HG03521 (cell line): ENCODE results near the gene DNAJC4.

Source experiments
- ATAC-seq: cut with Tn5 transposase; IDR thresholded peaks from one replicate; pipeline ENCODE4 v1.9.1; 2021; ENCODE audit warnings: mild to moderate bottlenecking, moderate library complexity; ENCODE audit not compliant: unreplicated experiment

Gene DNAJC4

GRCh38 chr11:64230171-64230984 lies at the start of gene DNAJC4:
DNAJC4 (plus strand) TSS chr11:64230548; CDS start chr11:64230855, 307 bp downstream.
- peak; percentile 37 for ATAC-seq

DNA sequence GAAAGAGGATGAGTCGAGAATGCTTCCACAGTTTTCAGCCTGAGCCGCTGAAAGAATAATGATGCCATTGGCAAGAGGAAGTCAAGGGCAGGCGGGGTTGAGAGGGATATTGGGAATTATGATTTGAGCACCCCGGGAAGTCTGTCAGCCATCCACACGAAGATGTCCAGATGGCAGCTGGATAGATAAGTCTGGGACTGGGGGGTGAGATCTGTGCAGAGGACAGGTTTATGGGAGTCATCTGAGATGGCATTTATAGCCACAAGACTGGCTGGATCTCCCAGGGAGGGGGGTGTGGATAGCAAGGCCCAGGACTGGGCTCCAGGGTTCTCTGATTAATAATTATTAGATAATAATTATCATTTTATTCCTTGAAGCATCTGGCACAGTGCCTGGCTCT lies 49.5 kb upstream of the DNAJC4 start:
- no peak for ATAC-seq

GRCh38 chr11:64181506-64182411 lies 48.6 kb upstream of the DNAJC4 start:
- ATAC-seq, result no peak

DNA sequence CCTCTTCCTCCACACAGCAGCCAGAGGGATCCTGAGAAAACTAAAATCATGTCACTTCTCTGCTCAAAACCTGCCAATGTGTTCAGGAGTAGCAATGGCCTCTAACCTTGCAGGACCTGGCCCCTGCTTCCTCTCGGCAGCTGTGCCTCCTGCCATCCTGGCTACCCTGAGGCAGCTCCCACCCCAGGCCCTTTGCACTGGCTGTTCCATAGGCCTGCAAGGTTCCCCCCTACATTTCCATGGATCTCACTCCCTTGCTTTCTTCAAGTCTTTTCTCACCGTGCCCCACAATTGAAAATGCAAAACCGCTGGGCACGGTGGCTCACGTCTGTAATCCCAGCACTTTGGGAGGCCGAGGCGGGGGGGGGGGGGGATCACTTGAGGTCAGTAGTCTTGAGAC lies 46.5 kb upstream of the DNAJC4 start:
- ATAC-seq, result no peak

GRCh38 chr11:64185175-64185692 lies 45.1 kb upstream of the DNAJC4 start:
- ATAC-seq, result peak; percentile 13

- peak; percentile 86 for ATAC-seq
These were observed 44.5 kb upstream of the DNAJC4 start, which contains the start of gene STIP1 for GRCh38 chr11:64185693-64186491. STIP1 (plus strand) TSS chr11:64186171; CDS start chr11:64186262, 91 bp downstream.

GRCh38 chr11:64186492-64187165 lies 43.7 kb upstream of the DNAJC4 start:
- ATAC-seq, result no peak

DNA sequence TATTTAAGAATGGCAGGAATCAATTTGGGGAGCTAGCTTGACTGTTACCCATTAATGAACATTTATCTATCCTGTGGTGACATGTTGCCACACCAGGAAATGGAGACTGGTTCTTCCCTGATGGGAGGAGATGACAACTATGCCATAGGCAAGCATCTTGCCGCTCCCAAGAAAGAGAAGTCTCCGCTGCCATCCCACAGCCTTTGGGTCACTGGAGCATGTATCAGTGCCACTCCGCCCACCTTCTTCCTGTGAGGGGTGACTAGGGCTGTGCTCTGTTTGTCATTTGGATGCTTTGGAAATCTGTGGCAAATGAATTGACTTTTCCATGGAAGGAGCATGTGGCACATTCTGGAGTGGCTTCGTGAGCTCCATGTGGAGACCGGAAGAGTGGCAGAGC lies 37.9 kb upstream of the DNAJC4 start:
- ATAC-seq, result no peak

DNA sequence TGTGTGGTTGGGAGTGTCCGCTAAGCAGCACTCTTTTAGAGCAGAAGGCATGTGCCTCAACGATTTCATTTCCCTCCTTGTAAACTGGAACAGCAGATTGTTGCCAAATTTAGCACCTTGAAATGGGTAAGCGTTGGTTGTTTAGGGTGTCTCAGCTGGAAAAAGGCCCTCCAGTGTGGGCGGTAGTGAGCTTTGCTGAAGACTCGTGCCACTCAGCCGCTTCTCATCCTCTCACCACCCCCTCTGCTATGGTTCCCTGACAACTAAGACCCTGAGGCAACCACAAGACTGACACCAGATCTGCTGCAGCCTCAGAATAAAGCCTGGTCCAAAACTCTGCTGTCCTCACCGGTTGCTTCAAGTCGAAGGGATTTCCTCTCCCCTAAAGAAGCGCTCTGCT lies 33.7 kb upstream of the DNAJC4 start:
- no peak for ATAC-seq

DNA sequence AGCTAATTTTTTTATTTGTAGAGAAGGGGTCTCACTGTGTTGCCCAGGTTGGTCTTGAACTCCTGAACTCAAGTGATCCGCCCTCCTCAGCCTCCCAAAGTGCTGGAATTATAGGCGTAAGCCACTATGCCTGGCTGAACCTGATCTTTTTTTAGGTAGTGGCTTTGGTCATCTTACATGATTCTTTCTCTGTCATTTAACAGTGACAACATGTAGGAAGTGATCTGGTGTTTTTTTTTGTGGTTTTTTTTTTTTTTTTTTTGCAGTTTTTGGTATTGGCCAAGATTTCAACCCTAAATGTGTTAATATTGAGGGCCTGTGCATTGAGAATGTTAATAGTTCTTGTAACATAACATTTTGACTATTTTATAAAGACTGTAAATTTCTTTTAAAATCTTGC lies 31.8 kb upstream of the DNAJC4 start:
- ATAC-seq, result no peak

- no peak for ATAC-seq
These were observed 28.8 kb upstream of the DNAJC4 start for GRCh38 chr11:64201543-64201942.

- ATAC-seq, result no peak
These were observed 27.4 kb upstream of the DNAJC4 start for GRCh38 chr11:64202992-64203391.

GRCh38 chr11:64203421-64204079 lies 26.8 kb upstream of the DNAJC4 start:
- no peak for ATAC-seq

GRCh38 chr11:64204080-64204440 lies 26.3 kb upstream of the DNAJC4 start:
- ATAC-seq, result no peak

DNA sequence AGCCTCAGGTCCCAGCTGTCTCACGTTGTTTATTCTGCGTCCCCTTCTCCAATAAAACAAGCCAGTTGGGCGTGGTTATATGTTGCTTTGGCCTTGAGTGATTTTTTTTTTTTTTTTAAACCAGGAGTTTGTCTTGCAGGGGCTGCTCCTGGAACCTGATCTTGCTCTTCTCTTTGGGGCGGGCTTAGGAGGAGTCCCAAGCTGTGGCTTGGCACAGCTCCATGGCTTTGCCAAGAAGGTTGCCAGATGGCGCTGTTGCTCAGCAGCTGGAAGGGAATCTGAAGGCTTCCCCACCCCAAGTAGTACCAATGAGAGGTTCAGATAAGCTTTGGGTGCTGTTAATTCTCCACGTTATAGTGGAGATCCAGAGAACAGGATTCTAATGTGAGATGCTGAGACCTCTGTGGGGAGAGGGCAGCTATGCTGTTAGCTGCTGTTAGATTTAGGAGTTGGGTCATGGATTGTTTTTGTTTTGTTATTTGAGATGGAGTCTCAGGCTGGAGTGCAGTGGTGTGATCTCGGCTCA lies 25.8 kb upstream of the DNAJC4 start:
- no peak for ATAC-seq

DNA sequence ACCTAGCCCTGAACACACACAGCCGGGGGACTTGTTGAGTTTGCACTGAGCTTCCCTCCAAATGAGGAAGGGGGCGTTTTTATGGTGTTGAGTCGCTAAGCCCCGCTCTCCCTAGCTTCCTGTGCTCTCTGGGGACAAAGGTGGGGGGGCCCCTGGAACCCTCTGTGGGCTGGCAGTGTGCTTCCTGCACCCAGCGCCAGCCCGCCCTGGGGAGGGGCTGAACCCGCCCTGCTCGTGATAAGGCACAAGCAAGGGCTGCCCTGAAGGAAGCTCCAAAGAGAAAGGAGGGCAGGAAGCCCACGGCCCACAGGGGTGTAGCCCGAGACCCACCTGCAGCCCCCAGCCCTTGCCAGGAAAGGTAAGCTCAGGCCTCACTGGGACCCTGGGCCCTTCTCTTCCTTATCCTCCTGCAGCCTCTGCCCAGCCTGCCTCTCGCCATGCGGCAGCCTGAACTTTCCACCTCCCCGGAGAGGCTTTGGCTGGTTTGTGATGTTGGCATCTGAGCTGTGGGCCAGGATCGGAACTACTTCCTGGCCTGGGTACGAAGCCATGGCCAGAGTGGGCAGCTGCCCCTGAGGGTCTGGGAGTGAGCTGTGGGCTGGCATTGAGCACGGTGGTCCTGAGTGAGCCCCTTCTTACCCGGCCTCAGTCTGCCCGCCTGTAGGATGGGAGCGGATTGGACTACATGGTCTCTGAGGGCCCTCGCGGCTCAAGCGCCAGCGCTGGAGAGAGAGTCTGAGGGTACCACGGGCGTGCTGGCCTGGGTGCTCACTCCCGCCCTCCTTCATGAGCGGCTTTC lies 23.7 kb upstream of the DNAJC4 start, which contains the start of gene FERMT3:
Gene FERMT3 (plus strand): TSS at position 265 of the 799 bp plus-strand sequence. CDS start 644 bp downstream, outside the sequence.
- ATAC-seq, result no peak

DNA sequence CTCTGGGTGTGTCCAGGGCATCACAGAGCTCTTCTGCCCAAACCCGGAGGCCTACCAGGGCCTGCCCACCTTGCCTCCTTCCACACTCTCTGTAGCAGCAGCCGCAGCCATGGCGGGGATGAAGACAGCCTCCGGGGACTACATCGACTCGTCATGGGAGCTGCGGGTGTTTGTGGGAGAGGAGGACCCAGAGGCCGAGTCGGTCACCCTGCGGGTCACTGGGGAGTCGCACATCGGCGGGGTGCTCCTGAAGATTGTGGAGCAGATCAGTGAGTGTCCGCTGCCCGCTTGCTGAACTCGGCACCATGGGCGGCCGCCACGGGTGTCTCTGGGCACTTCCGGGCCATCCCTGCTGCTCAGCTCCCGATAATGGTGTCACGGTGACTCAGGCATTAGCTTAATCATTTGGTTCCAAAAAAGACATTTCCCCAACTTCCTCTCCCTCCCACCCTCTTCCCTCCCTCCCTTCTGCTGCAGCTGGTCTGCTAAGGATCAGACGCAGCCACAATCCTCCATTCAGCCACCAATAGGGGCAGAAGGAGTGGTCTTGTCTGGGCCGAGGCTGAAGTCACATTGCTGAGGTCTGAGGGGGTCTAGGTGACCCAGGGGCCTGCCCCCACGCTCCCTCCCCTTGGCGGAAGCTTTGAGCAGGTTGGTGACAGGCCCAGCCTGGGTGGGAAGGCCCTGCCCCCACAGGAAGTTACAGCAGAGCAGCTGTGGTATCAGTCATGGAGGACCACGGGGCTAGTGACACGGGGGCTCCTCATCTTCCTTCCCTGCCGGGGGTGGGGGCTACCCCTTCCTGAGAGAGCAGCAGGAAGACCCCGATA lies 22.9 kb upstream of the DNAJC4 start:
- ATAC-seq, result peak; percentile 61
